Testis (tissue), 3 donors: ENCODE measurements around the gene PEX11A. TPM values are rescaled to one million over a fixed set of nuclear protein-coding genes. Genes with fewer than 3 reads are reported as not detected.

Experiments used
- DNase-seq: peaks from one replicate; pipeline ENCODE4 v3.0.0-alpha.2; 2019
- H3K27ac ChIP-seq, 2 donors: fragments of 200-600 bp; sonication (generic); one replicate each; pipeline ENCODE4 v1.5.1; 2019
- H3K27me3 ChIP-seq: fragments of 200-600 bp; sonication (generic); one replicate; pipeline ENCODE4 v1.5.1; 2019
- H3K36me3 ChIP-seq: fragments of 200-600 bp; sonication (generic); one replicate; pipeline ENCODE4 v1.5.1; 2017; ENCODE audit warnings: low read depth; ENCODE audit errors: missing control alignments
- H3K4me1 ChIP-seq: fragments of 200-600 bp; sonication (generic); one replicate; pipeline ENCODE4 v1.5.1; 2019
- H3K4me3 ChIP-seq, 2 donors: fragments of 200-600 bp; sonication (generic); one replicate each; pipeline ENCODE4 v1.5.1; 2017 to 2019
- H3K9me3 ChIP-seq: fragments of 200-600 bp; sonication (generic); one replicate; pipeline ENCODE4 v1.5.1; 2017
- POLR2A ChIP-seq: fragments of 450-650 bp; IDR thresholded peaks from one replicate; pipeline ENCODE4 v1.6.1; 2017; ENCODE audit warnings: antibody characterized with exemption, mild to moderate bottlenecking, moderate library complexity
- WGBS, 2 donors: methylation state at CpG; one replicate each; pipeline ENCODE4 v1.1.5; 2018; 5-methylcytosine and 5-hydroxymethylcytosine counted together
- intact Hi-C: fragments of 100-400 bp; cut with DNase I; formaldehyde crosslinking; loops from one replicate; pipeline ENCODE4 v1.15.1; 2023; ENCODE audit warnings: low total_unique reads
- polyA plus RNA-seq: library from polyadenylated mRNA; stranded (reverse); fragments of 350-450 nt; fragmentation: Illumina TruSeq; extraction: RNeasy Lipid Tissue Mini Kit (QIAGEN cat#74804); gene quantifications from one replicate; pipeline ENCODE4 v1.2.3, GENCODE V29; 2014; ENCODE audit warnings: low read depth, low replicate concordance; ENCODE audit not compliant: insufficient read depth
- total RNA-seq, 2 donors: library from RNA; depleted of rRNA; stranded (reverse); fragments of >200 nt; gene quantifications; one replicate each; pipeline ENCODE4 v1.2.3, GENCODE V29; 2016
- TF ChIP-seq, protein P1 (sequence below), 3 experiments: fragments of 450-650 bp in 2 of 3; fragments of 200-600 bp in 1 of 3; sonication (generic) in 1 of 3; IDR thresholded peaks; one replicate each; pipeline ENCODE4 v1.5.1; 2016 to 2019; ENCODE audit warnings: antibody characterized with exemption in 3 of 3, mild to moderate bottlenecking in 2 of 3, moderate library complexity in 1 of 3

Gene PEX11A
- total and polyA plus RNA-seq, 3 donors from 2014 or later = 12.3 to 31.8 (median 15.0) TPM

DNA sequence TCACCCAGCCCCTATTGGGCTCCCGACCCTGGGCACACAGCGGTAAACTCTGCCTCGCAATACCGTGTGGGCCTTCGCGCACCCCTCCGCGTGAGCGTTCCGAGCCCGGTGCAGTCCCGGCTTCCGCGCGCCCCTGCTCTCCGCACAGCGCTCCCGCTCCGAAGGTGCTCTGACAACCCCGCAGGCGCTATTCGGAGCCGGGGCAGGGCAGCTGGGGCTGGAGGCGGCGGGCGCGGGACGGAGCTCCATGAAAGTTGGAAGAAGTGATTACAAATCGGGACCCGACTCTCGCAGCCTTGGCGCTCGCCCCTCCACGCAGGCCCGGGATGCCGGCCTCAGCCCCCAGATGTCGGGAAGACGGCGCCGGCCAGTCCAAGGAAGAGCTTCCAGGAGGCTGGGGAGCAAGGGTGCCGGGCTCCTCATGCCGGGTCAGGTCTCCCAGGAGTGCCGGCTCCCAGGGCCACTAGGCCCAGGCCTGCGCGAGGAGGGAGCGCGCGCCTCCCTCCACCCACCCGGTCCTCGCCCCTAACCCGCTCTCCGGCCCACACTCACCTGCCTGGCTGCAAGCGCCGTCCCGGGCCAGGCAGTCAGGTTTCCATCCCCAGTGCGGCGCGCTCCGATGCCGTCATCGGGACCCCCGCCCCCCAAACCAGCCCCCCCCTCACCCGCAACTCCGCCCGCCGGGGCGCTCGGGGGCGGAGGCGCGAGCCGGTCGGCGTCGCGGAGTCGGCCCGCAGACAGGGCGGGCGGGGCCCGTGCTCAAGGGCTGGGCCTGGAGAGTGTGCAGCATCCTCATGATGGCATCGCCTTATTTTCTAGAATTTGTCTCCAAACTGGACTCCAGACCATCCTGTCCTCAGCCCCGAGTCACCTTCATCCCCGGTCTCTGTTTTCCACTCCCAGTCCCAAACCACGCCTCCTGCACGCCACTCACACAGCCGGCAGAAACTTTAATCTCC, 35.4 kb downstream of the PEX11A start, which contains the start of gene KIF7:
TSS of gene KIF7 (minus strand) at position 621 of the 959 bp plus-strand sequence. CDS start 2,537 bp downstream, outside the sequence.
- 1% methylated on average over 43 to 70 of the region's 87 CpGs for WGBS, 2 donors
- Histone ChIP-seq H3K4me3 (peak within 1 kb of the TSS; percentile 63 to 72), H3K27me3 (no peaks in the 10 kb centered on the region), H3K9me3 (no peaks in the 10 kb centered on the region), H3K4me1 (peaks cover 5% of the 10 kb centered on the region), H3K36me3 (no peaks in the 10 kb centered on the region), H3K27ac (peak within 1 kb of the TSS; percentile 13 to 30)
- DNase-seq = peak; percentile 34
- TF ChIP-seq, protein P1, sequence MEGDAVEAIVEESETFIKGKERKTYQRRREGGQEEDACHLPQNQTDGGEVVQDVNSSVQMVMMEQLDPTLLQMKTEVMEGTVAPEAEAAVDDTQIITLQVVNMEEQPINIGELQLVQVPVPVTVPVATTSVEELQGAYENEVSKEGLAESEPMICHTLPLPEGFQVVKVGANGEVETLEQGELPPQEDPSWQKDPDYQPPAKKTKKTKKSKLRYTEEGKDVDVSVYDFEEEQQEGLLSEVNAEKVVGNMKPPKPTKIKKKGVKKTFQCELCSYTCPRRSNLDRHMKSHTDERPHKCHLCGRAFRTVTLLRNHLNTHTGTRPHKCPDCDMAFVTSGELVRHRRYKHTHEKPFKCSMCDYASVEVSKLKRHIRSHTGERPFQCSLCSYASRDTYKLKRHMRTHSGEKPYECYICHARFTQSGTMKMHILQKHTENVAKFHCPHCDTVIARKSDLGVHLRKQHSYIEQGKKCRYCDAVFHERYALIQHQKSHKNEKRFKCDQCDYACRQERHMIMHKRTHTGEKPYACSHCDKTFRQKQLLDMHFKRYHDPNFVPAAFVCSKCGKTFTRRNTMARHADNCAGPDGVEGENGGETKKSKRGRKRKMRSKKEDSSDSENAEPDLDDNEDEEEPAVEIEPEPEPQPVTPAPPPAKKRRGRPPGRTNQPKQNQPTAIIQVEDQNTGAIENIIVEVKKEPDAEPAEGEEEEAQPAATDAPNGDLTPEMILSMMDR (IDR thresholded peaks at IDR 0.05) = no peak
- no peak for TF ChIP-seq POLR2A
- intact Hi-C loops = no loop called here

DNA sequence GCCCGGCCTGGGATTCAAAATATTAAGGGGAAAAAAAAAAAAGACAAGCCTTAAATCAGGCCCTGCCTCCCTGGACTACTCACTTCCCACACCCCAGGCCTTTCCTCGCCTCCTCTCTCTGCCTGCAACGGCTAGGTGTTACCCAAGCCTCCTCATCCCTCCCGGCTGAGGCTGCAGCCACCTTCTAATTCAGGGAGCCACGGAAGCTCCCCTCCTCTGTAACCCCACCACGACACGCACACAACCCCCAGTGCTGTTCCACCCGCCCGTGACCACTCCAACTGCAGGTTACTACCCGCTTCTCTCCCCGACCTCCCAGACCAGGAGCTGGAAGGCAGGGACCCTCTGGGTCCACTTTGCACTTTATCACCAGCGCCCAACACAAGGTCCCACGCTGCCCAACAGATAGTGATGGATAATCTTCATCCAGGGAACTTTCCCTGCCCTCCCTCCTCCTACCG, 36.2 kb downstream of the PEX11A start:
- 33 to 38% methylated on average over 14 of the region's 14 CpGs for WGBS, 2 donors
- TF ChIP-seq, protein P1 (IDR thresholded peaks at IDR 0.05) = no peak
- no peak for TF ChIP-seq POLR2A
- no peak for DNase-seq
- Histone ChIP-seq H3K27me3 (no peaks in the 10 kb centered on the region), H3K4me1 (peaks cover 5% of the 10 kb centered on the region), H3K36me3 (no peaks in the 10 kb centered on the region), H3K4me3 (peak overlapping the region; percentile 63 to 72), H3K9me3 (no peaks in the 10 kb centered on the region), H3K27ac (peak overlapping the region in 1 of 2 donors; percentile 30)
- intact Hi-C loops = no loop called here

DNA sequence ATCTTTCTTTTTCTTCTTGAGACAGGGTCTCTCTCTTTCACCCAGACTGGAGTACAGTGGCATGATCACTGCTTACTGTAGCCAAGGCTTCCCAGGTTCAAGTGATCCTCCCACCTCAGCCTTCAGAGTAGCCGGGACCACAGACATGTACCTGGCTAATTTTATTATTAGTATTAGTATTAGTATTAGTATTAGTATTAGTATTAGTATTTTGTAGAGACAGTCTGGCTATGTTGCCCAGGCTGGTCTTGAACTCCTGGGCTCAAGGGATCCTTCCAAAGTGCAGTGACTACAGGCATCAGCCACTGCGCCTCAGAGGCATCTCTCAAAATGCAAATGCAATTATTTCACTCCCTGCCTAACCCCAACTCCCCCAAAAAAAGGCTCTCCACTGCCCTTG, 37.0 kb downstream of the PEX11A start:
- no peaks in the 10 kb centered on the region for H3K27me3 ChIP-seq
- TF ChIP-seq, protein P1 (IDR thresholded peaks at IDR 0.05) = no peak
- no peak for TF ChIP-seq POLR2A
- WGBS, 2 donors = 75 to 89% methylated on average over 2 of the region's 2 CpGs
- no peaks in the 10 kb centered on the region for H3K36me3 ChIP-seq
- no peak for DNase-seq
- peaks cover 5% of the 10 kb centered on the region for H3K4me1 ChIP-seq
- intact Hi-C loops = no loop called here
- no peaks in the 10 kb centered on the region for H3K9me3 ChIP-seq
- no peak overlapping the region for H3K4me3 ChIP-seq
- H3K27ac ChIP-seq = no peak overlapping the region

DNA sequence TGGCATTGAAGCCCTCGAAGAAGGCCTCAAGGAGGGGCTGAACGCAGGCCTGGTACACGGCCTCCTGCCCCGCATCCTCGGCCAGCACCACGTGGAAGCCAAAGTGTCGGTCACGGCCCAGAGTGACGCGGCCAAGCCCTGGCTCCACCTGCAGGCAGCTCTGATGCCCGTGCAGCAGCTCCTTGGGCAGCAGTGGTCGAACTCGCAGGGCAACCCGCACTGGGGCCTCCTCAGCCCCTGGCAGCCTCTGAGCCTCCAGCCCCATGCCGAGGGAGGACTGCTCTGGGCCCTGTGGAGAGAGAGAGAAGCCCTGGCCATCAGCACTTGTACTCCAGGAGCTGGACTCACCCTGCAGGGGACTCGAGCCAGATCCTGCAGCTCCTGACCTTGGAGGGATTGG, 37.9 kb downstream of the PEX11A start:
- intact Hi-C loops = no loop called here
- WGBS, 2 donors = 80 to 82% methylated on average over 2 to 15 of the region's 16 CpGs
- H3K4me1 ChIP-seq = peaks cover 5% of the 10 kb centered on the region
- no peak for DNase-seq
- H3K9me3 ChIP-seq = no peaks in the 10 kb centered on the region
- H3K27me3 ChIP-seq = no peaks in the 10 kb centered on the region
- no peak overlapping the region for H3K4me3 ChIP-seq
- H3K36me3 ChIP-seq = no peaks in the 10 kb centered on the region
- no peak overlapping the region for H3K27ac ChIP-seq
- TF ChIP-seq POLR2A = no peak
- TF ChIP-seq, protein P1 (IDR thresholded peaks at IDR 0.05) = no peak
